ENCODE data around the gene ANKEF1.
A peak's percentile ranks its signal among the peaks of the same experiment; 100 is the strongest.
"Not testable (repeated sequence)": the region's sequence is repeated elsewhere in the genome, so short reads cannot be mapped to it uniquely, and the experiment has no call there.

Gene ANKEF1

DNA sequence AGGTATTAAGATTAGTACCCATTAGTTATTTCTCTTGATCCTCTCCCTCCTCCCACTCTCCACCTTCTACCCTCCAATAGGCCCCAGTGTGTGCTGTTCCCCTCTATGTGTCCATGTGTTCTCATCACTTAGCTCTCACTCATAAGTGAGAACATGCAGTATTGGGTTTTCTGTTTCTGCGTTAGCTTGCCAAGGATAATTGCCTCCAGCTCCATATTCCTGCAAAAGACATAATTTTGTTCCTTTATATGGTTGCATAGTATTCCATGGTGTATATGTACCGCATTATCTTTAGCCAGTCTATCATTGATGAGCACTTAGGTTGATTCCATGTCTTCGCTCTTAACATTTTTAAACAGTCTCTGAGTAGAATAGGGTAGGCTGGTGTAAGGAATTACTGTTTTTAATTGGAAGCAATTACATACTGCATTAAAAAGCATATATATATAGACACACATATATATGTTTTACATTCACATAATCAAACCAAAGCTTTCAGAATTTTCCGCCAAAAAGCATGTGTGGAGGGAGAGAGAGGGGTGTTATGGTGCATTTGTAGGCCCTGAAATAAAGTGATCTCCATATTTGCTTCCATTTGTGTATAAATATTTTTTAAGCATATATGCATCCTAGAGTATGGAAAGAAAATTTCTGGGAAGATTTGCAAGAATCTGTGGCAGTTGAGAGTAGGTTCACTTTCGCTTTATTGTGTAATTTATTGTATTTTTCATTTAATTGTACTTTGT lies 709 bp upstream of the ANKEF1 start:
- DNase-seq: no peak

GRCh38 chr20:10036321-10036720 lies 1.5 kb downstream of the ANKEF1 start:
- DNase-seq: not testable (repeated sequence)

DNA sequence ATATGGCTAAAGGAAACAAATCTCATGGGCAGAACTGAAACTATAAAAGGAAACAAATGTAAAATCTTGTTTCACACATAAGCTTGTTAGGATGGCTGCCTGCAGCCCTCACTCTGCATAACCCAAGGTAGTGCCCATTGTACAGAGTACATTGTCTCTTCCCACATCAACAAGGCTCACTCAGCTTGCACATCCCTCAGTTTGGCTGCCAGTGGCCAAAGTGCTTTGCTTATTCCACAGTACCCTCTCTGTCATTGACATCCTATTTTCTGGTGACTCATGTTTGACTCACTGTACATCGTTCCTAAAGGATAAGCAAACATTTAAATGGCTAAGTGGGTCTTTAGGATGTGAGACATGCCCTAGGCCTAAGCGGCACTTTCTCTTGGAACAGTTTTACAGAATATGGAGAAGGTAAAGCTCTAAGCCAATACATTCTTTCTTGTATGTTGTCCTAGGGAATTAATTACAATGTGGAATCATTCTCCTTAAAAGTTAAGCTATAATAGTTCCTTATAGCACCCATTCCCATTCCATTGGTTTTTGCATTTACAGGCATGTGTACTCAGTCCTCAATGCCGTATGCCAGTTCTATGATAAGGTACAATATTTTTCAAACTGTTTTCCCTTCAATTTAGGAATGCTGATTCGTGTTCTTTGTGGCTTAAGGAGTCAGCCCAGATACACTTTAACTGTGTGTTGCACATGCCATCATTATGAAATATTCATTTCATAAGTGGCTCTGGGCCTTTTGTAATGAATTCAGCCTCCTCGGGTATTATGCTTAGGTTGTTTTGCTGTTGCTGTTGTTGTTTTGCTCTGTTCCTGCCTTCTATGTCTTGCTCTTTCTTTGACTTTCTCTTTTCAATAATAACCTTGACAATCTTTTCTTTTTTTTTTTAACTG lies 5.5 kb downstream of the ANKEF1 start:
- no peak for DNase-seq

DNA sequence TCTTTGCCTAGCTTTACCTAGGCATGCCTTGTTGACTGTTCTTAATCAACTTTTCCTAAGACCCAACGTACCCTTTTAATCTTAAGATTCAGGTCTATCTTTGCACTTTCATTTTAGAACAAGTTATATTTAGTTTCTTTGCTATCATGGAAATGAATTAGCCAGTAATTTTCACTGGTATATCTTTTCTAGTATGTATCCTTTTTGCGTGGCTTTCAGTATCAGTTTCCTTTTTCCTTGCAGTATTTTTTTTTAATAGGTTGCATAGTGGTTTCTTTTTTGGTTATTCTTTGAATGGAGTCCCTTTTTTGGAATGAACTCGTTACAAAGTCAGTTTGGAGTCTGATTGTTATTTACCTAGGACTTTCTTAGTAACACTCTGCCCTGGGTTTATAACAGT lies 7.3 kb downstream of the ANKEF1 start:
- DNase-seq: no peak

DNA sequence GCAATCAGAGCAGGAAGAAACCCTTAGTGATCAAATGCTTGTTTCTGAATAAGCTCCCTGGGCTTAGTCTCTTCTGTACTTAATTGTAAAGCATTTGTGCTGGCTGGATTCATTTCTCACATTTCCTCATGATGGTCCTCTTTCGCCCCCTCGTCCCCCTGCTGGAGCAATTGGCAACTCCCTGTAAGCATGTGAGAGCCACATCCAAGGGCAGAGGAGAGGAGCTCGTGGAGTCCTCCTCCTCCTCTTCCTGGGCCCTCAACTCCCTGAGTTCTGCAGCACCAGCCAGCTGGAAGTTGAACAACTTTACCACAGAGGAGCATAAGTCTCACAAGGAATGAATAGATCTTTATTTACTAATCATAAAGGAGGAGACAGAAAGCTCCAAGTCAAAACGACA lies 12.6 kb downstream of the ANKEF1 start:
- no peak for DNase-seq

- DNase-seq: no peak
Measured at GRCh38 chr20:10051185-10051584, 16.4 kb downstream of the ANKEF1 start.

GRCh38 chr20:10059006-10059405 lies 24.2 kb downstream of the ANKEF1 start:
- DNase-seq: no peak

DNA sequence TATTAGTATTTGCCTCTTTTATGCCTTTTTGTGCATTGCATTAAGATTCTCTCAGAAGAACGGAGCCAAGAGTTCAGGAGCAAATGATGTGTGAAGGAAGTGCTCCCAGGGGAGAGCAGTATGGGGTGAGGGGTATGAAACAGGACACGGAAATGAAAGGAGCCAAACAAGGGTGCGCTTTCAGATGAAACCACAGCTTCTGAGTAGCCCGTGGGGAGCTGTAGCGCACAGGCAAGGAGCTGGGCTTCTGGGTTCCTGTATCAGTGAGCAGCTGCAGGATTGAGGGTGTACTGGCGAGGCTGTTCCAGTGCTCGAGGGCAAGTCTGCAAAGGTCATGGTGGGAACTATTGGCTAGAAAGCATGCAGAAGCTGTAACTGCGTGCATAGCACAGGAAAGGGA lies 25.4 kb downstream of the ANKEF1 start:
- DNase-seq: no peak

DNA sequence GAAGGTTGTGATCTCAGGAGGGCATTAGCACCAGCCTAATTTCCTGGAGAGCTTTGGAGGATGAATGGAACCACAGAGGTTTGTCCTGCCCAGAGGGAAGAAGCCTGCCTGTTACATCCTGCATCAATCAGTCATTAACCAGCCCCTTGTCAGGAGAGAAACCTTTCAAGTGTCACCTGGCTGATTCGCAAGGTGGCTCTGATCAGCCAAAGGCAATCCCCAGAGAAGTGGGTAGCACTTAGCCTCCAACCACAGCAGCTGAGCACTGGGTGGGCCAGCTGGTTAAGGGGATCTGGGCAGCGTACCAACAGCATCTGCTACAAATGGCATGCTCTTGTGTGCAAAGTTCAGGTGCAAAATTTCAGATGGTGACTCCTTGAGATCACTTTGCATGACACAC lies 26.9 kb downstream of the ANKEF1 start:
- peak; percentile 50 for DNase-seq

GRCh38 chr20:10063482-10063881 lies 28.7 kb downstream of the ANKEF1 start:
- no peak for DNase-seq

DNA sequence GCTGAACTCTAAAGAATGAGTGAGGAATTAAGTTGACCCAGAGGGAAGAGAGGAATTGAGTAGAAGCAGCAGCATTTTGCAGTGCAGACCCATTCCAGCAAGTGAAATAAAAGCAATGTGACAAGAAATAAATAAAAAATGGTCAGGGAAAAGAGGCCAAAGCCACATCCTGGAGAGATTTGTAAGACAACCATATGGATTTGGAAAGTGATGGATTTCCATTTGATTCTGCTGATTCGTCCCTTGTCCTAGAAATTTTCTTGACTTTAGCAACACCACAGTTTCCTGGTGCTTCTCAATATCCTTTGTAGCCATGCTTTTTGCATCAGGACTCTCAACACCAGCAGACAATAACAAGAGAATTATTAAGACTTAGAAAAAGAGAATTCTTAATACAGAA lies 29.8 kb downstream of the ANKEF1 start:
- DNase-seq: no peak

DNA sequence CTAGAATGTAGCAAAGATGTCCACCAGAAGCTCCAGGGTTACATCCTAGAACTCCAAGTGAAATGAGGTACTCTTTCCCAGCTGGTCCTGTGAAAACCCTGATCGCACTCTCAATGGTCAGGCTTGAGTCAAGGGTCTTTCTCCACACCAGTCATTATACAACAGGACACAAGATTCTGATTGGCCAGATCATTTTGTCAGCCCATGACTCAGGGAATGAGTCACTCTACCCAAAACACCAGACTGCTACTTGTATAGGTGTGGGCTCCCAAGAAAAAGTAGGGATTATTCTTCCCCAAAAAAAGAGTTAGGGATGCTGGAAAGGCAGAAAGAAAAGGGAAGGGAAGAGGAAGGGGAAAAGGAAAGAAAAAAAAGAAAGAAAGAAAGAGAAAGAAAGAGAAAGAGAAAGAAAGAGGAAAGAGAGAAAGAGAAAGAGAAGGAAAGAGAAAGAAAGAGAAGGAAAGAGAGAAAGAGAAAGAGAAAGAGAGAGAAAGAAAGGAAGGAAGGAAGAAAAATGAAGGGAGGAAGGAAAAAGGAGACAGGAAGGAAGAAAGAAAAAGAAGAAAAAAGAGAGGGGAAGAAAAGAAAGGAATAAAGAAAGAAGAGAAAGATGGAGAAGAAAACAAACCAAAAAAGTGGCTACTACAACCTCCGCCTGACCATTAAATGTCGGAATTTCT lies 30.5 kb downstream of the ANKEF1 start:
- no peak for DNase-seq

DNA sequence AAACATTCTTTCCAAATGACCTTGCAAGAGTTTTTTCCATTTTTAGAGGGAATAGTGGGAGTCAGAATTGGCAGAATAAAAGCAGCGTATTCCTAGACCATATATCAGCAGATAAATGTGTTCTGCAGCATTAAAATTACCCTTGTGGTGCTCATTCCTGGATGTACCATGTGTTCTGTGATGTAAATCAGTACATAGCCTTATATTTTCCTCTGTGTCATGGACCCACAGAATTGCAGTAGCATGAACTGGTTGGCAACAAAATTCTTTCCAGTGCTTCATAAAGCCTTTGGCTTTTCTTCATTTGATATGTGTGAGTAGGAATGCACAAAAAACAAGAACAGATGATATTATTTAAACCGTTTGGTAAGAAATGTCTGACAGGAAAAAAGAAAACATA lies 32.5 kb downstream of the ANKEF1 start:
- DNase-seq: no peak

- no peak for DNase-seq
Measured at GRCh38 chr20:10074513-10074912, 39.7 kb downstream of the ANKEF1 start.

- no peak for DNase-seq
Measured at GRCh38 chr20:10075606-10076005, 40.8 kb downstream of the ANKEF1 start.

GRCh38 chr20:10076126-10077080 lies 41.6 kb downstream of the ANKEF1 start:
- no peak for DNase-seq

GRCh38 chr20:10077081-10077471 lies 42.3 kb downstream of the ANKEF1 start:
- no peak for DNase-seq

GRCh38 chr20:10077886-10078285 lies 43.1 kb downstream of the ANKEF1 start:
- no peak for DNase-seq

DNA sequence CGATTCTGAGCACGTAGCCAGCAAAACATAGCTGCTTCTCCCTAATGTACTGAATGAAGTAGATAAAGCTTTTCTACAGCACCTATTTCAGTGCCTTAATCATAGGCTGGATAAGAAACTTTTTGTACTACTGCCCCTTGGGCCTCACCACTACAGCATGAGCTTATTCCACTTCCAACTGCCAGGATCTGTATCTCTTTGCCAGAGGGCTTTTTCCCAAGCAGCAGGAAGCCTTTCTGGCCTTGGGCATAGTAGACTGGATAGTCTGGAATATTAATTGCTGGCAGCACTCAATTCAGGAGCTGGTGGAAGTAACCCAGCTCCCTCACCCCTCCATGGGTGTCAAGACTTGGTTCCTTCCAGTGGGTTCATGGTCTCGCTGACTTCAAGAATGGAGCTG lies 43.6 kb downstream of the ANKEF1 start:
- DNase-seq: no peak

- DNase-seq: no peak
Measured at GRCh38 chr20:10079964-10080363, 45.2 kb downstream of the ANKEF1 start.

DNA sequence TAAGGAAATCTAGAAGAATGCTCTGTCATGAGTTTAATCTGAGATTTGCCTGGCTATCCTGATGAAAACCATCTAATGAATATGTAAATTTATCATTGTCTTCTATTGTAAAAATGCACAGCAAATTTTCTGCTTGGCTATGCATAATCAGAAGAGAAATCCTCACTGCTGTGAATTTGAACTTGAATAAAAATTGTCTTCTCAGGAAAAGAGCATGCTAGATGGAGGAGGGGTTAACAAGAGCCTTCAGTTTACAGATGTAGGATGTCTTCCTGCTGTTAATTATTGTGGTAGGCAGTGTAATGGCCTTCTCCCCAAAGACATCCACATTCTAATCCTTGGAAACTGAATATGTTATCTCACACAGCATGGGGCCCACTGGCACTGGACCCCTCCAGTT lies 45.8 kb downstream of the ANKEF1 start:
- no peak for DNase-seq

GRCh38 chr20:10089871-10090587 lies 55.2 kb downstream of the ANKEF1 start:
- no peak for DNase-seq

Measured in DMS 273 treated with DMSO at 0.1 percent for 48 hours (cell line).